ENCODE results near the gene IQGAP2. TPM values are rescaled to one million over a fixed set of nuclear protein-coding genes. Genes with fewer than 3 reads are reported as not detected.

Gene IQGAP2
- total RNA-seq, 1 experiment from 2014 or later = 13.4 TPM

- intact Hi-C loops (cut with micrococcal nuclease; ENCODE audit: unreplicated experiment) = no loop called here
- TF ChIP-seq CTCF (IDR thresholded peaks at IDR 0.05; ENCODE audit: unreplicated experiment) = no peak
- no TSS peak for BruUV-seq (replicated peaks)
- H3K27ac Mint-ChIP-seq (ENCODE audit: unreplicated experiment) = no peak overlapping the region
- H3K4me3 Mint-ChIP-seq (ENCODE audit: low read depth, unreplicated experiment) = no peak overlapping the region
- H3K27me3 Mint-ChIP-seq (ENCODE audit: unreplicated experiment) = peaks cover 24% of the 10 kb centered on the region
- CTCF ChIA-PET = no interaction called here
- H3K4me1 Mint-ChIP-seq (ENCODE audit: low read depth, unreplicated experiment) = no peaks in the 10 kb centered on the region
- H3K36me3 Mint-ChIP-seq (ENCODE audit: insufficient read depth, unreplicated experiment) = no peaks in the 10 kb centered on the region
- no peak for DNase-seq
- H3K9me3 Mint-ChIP-seq (ENCODE audit: low read depth, unreplicated experiment) = no peaks in the 10 kb centered on the region
These were observed 89.7 kb downstream of the IQGAP2 start for GRCh38 chr5:76492819-76493189.

GRCh38 chr5:76493190-76493837 lies 90.2 kb downstream of the IQGAP2 start:
- CTCF ChIA-PET = interaction anchor here (0.8 kb wide), 1 partner anchor 8 kb away, joined by 3 read pairs; no protein-coding TSS in a partner anchor
- H3K9me3 Mint-ChIP-seq (ENCODE audit: low read depth, unreplicated experiment) = no peaks in the 10 kb centered on the region
- H3K27ac Mint-ChIP-seq (ENCODE audit: unreplicated experiment) = no peak overlapping the region
- no peak for DNase-seq
- no peak overlapping the region for H3K4me3 Mint-ChIP-seq (ENCODE audit: low read depth, unreplicated experiment)
- H3K4me1 Mint-ChIP-seq (ENCODE audit: low read depth, unreplicated experiment) = no peaks in the 10 kb centered on the region
- BruUV-seq (replicated peaks) = no TSS peak
- H3K36me3 Mint-ChIP-seq (ENCODE audit: insufficient read depth, unreplicated experiment) = no peaks in the 10 kb centered on the region
- no peak for TF ChIP-seq CTCF (IDR thresholded peaks at IDR 0.05; ENCODE audit: unreplicated experiment)
- H3K27me3 Mint-ChIP-seq (ENCODE audit: unreplicated experiment) = peaks cover 24% of the 10 kb centered on the region
- intact Hi-C loops (cut with micrococcal nuclease; ENCODE audit: unreplicated experiment) = no loop called here

- TF ChIP-seq CTCF (IDR thresholded peaks at IDR 0.05; ENCODE audit: unreplicated experiment) = no peak
- no peak overlapping the region for H3K27ac Mint-ChIP-seq (ENCODE audit: unreplicated experiment)
- H3K36me3 Mint-ChIP-seq (ENCODE audit: insufficient read depth, unreplicated experiment) = no peaks in the 10 kb centered on the region
- CTCF ChIA-PET = no interaction called here
- intact Hi-C loops (cut with micrococcal nuclease; ENCODE audit: unreplicated experiment) = no loop called here
- no peaks in the 10 kb centered on the region for H3K9me3 Mint-ChIP-seq (ENCODE audit: low read depth, unreplicated experiment)
- no peaks in the 10 kb centered on the region for H3K4me1 Mint-ChIP-seq (ENCODE audit: low read depth, unreplicated experiment)
- no peak overlapping the region for H3K4me3 Mint-ChIP-seq (ENCODE audit: low read depth, unreplicated experiment)
- H3K27me3 Mint-ChIP-seq (ENCODE audit: unreplicated experiment) = peaks cover 24% of the 10 kb centered on the region
- DNase-seq = no peak
- no TSS peak for BruUV-seq (replicated peaks)
These were observed 91.1 kb downstream of the IQGAP2 start for GRCh38 chr5:76494201-76494600.

GRCh38 chr5:76495870-76496269 lies 92.8 kb downstream of the IQGAP2 start:
- H3K27ac Mint-ChIP-seq (ENCODE audit: unreplicated experiment) = no peak overlapping the region
- DNase-seq = no peak
- CTCF ChIA-PET = no interaction called here
- no peaks in the 10 kb centered on the region for H3K36me3 Mint-ChIP-seq (ENCODE audit: insufficient read depth, unreplicated experiment)
- intact Hi-C loops (cut with micrococcal nuclease; ENCODE audit: unreplicated experiment) = no loop called here
- BruUV-seq (replicated peaks) = no TSS peak
- H3K9me3 Mint-ChIP-seq (ENCODE audit: low read depth, unreplicated experiment) = no peaks in the 10 kb centered on the region
- H3K4me3 Mint-ChIP-seq (ENCODE audit: low read depth, unreplicated experiment) = no peak overlapping the region
- no peaks in the 10 kb centered on the region for H3K4me1 Mint-ChIP-seq (ENCODE audit: low read depth, unreplicated experiment)
- H3K27me3 Mint-ChIP-seq (ENCODE audit: unreplicated experiment) = peaks cover 24% of the 10 kb centered on the region
- no peak for TF ChIP-seq CTCF (IDR thresholded peaks at IDR 0.05; ENCODE audit: unreplicated experiment)

Measured in Calu3 (cell line).